Breast epithelium (tissue), 3 donors: Measurements from ENCODE around the gene COL15A1.

Experiments used
- CTCF ChIP-seq, 3 donors: fragments of 450-650 bp; IDR thresholded peaks; one replicate each; pipeline ENCODE4 v1.5.1; 2016 to 2017; ENCODE audit warnings: antibody characterized with exemption in 3 of 3, mild to moderate bottlenecking in 3 of 3, moderate library complexity in 3 of 3
- POLR2AphosphoS5 ChIP-seq, 3 donors: sonication (generic); formaldehyde crosslinking; IDR thresholded peaks; one replicate each; pipeline ENCODE4 v1.6.1; 2017; ENCODE audit warnings: antibody characterized with exemption in 3 of 3

- TF ChIP-seq CTCF (IDR thresholded peaks at IDR 0.05) (no peak), POLR2AphosphoS5 (IDR thresholded peaks at IDR 0.05) (no peak)
Observed at GRCh38 chr9:99006511-99006910, 62.8 kb downstream of the COL15A1 start.
